Measurements from ENCODE around the gene MMAA. TPM values are rescaled to one million over a fixed set of nuclear protein-coding genes. Genes with fewer than 3 reads are reported as not detected.

The MMAA gene
- total and polyA plus RNA-seq, 9 of the 15 experiments (the other 6 are each of a cell fraction or from before 2014, with no cell fraction given) = 0.86 to 2.3 (median 1.4) TPM

DNA sequence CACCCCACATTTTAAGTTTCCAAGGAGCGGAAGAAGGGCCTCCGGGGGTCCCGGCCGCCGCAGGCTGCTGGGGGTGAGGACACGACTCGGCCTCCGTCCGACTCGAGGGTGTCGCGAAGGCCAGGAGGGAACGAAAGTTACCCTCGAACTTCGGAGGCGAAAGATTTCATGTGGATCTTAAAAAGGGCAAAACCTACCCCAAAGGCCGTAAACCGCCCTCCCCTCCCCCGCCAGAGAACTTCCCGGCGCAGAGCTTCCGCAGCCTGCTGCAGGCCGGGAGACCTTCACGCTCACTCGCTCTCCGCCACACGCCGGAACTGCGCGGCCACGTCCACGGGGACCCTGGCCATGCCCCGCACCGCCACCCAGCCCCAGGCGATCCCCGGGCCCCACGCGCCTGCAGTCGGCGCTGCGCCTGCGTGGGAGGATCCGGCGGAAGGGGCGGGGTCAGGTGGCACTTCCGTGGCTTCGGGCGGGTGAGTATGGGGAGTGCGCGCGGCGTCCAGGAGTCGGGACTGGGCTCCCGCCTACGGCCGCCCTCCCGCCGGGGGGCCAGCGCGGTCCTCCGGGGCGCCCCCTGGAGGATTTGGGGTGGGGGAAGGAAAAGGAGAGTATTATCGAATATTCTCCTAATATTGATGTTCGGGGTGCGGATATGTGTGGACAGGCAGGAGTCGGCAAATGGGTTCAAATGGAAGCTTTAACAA lies at the start of gene MMAA (continued):
- TF ChIP-seq TCFL5 (CRISPR knock-in tag; conservative IDR thresholded peaks at IDR 0.05) (no peak), PPARD (CRISPR knock-in tag; IDR thresholded peaks at IDR 0.05) (no peak), NFIC (IDR thresholded peaks at IDR 0.05) (peak; percentile 68), HES1 (IDR thresholded peaks at IDR 0.05; ENCODE audit: low read depth) (no peak), HNRNPL (IDR thresholded peaks at IDR 0.05; ENCODE audit: low read depth, low read length) (peak; percentile 84; the same call in 1 of the 2 replicates), CAMTA2 (CRISPR knock-in tag; conservative IDR thresholded peaks at IDR 0.05) (0 out of 2 replicates have a peak, but pooled peaks have one; percentile 29), KDM1A (IDR thresholded peaks at IDR 0.05) (no peak), SMARCE1 (IDR thresholded peaks at IDR 0.05) (0 out of 2 replicates have a peak, but pooled peaks have one; percentile 32), TFAM (CRISPR knock-in tag; conservative IDR thresholded peaks at IDR 0.05) (no peak), POU5F1 (IDR thresholded peaks at IDR 0.05; ENCODE audit: borderline replicate concordance, low read depth, low read length, partially characterized antibody) (no peak), ZNF354B (CRISPR knock-in tag; IDR thresholded peaks at IDR 0.05) (no peak), ZNF224 (CRISPR knock-in tag; IDR thresholded peaks at IDR 0.05) (no peak), TRIM28 (IDR thresholded peaks at IDR 0.05) (no peak), ZNF384 (IDR thresholded peaks at IDR 0.05; ENCODE audit: low read depth, low read length) (0 out of 2 replicates have a peak, but pooled peaks have one; percentile 36), ATF7 (IDR thresholded peaks at IDR 0.05) (peak; percentile 48; the same call in 1 of the 2 replicates), ZNF24 (IDR thresholded peaks at IDR 0.05) (no peak), ZNF780A (CRISPR knock-in tag; IDR thresholded peaks at IDR 0.05) (no peak), ZNF12 (CRISPR knock-in tag; IDR thresholded peaks at IDR 0.05) (peak; percentile 78; the same call in 1 of the 2 replicates), ZNF766 (CRISPR knock-in tag; conservative IDR thresholded peaks at IDR 0.05) (peak; percentile 80), ZNF75A (CRISPR knock-in tag; IDR thresholded peaks at IDR 0.05) (no peak)
- TF ChIP-seq, protein P1, sequence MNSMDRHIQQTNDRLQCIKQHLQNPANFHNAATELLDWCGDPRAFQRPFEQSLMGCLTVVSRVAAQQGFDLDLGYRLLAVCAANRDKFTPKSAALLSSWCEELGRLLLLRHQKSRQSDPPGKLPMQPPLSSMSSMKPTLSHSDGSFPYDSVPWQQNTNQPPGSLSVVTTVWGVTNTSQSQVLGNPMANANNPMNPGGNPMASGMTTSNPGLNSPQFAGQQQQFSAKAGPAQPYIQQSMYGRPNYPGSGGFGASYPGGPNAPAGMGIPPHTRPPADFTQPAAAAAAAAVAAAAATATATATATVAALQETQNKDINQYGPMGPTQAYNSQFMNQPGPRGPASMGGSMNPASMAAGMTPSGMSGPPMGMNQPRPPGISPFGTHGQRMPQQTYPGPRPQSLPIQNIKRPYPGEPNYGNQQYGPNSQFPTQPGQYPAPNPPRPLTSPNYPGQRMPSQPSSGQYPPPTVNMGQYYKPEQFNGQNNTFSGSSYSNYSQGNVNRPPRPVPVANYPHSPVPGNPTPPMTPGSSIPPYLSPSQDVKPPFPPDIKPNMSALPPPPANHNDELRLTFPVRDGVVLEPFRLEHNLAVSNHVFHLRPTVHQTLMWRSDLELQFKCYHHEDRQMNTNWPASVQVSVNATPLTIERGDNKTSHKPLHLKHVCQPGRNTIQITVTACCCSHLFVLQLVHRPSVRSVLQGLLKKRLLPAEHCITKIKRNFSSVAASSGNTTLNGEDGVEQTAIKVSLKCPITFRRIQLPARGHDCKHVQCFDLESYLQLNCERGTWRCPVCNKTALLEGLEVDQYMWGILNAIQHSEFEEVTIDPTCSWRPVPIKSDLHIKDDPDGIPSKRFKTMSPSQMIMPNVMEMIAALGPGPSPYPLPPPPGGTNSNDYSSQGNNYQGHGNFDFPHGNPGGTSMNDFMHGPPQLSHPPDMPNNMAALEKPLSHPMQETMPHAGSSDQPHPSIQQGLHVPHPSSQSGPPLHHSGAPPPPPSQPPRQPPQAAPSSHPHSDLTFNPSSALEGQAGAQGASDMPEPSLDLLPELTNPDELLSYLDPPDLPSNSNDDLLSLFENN (IDR thresholded peaks at IDR 0.05; ENCODE audit: low read depth in 2 of 2, low read length in 2 of 2) = 0 out of 4 replicates have a peak, but pooled peaks of 1 of the 2 experiments have one; percentile 18
- TF ChIP-seq, protein P2, sequence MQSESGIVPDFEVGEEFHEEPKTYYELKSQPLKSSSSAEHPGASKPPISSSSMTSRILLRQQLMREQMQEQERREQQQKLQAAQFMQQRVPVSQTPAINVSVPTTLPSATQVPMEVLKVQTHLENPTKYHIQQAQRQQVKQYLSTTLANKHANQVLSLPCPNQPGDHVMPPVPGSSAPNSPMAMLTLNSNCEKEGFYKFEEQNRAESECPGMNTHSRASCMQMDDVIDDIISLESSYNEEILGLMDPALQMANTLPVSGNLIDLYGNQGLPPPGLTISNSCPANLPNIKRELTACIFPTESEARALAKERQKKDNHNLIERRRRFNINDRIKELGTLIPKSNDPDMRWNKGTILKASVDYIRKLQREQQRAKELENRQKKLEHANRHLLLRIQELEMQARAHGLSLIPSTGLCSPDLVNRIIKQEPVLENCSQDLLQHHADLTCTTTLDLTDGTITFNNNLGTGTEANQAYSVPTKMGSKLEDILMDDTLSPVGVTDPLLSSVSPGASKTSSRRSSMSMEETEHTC (IDR thresholded peaks at IDR 0.05) = no peak
